Activated CD8-positive, alpha-beta memory T cell treated with anti-CD3 and anti-CD28 coated beads for 4 hours (primary cell): ENCODE data around the gene MRPS24.
"Not testable (repeated sequence)": the region's sequence is repeated elsewhere in the genome, so short reads cannot be mapped to it uniquely, and the experiment has no call there.

Source experiments
- DNase-seq, 2 donors: peaks; one replicate each; pipeline ENCODE4 v3.0.0-alpha.2; 2020; ENCODE audit warnings: low read depth in 2 of 2

MRPS24 gene

DNA sequence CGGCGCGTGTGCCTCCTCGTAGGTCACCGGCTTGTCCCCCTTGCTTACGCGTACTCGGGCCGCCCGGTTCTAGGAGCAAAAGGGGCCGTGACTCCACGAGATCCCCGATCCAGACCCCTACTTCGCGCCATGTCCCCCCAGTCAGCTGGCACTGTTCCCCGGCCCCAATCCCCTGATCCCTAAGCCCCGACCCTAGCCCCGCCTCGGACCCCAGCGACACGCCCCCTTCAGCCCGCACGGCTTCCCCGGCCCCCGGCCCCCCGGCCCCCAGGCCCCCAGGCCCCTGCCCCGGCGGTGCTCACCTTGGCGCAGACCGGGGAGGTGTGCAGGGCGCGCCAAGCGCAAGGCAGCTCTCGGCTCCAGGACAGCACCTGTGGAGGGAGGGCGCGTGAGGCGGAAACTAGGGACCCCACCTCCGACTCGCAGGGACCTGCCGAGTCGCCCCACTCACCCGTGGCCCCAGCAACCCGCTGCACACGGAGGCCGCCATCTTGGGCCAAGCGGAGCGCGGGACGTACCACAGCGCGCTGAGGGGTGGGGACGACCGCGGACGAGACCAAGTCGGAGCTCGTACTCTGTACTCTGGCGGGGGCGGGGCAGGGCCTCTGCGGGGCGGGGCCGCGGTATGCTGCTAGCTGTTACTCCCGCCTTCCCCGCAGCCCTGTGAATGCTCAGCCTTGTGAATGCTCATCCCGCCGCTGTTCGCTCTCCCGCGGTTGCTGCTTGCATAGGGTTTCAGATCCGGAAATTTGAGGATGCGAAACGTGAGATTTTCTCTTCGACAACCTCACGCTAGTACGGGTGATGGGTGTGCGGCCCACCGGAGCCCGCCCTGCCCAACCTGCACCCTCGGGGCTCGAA lies at the start of gene MRPS24:
Gene MRPS24 (minus strand): TSS at position 512 of the 861 bp plus-strand sequence. CDS start 22 bp downstream, at position 490.
- DNase-seq: peak; percentile 89 to 92

DNA sequence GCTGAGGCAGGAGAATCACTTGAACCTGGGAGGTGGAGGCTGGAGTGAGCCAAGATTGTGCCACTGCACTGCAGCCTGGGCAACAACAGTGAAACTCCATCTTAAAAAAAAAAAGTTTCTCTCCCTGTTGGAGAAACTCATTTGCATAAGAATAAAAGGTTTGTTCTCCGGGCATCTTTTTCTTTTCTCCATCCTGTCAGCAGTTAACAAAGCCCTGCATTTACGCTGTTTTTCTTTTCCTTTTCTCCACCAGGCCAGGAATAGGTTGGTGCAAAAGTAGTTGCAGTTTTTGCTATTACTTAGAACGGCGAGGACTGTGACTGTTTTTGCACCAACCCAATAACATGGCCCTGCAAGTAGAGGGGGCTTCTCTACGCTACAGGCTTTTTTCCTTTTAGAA lies 46.6 kb upstream of the MRPS24 start:
- DNase-seq: no peak

DNA sequence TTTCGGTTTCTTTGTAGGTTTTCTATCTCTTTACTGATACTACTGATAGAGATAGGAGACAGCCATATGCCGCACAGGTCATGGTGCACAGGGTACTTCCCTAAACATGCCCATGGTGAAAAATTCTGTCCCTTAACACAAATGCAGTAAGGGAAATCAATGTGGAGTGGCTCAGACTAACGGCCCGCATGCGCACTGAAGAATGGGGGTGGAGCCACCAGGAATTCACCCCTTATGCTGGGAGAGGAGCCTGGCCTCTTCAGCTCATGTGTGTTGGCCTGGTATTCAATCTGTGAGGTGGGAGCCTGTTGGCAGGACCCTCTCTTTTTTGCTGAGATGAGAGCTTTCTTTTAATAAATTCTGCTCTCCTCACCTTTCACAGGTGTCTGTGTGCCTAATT lies 45.5 kb upstream of the MRPS24 start:
- DNase-seq: no peak

DNA sequence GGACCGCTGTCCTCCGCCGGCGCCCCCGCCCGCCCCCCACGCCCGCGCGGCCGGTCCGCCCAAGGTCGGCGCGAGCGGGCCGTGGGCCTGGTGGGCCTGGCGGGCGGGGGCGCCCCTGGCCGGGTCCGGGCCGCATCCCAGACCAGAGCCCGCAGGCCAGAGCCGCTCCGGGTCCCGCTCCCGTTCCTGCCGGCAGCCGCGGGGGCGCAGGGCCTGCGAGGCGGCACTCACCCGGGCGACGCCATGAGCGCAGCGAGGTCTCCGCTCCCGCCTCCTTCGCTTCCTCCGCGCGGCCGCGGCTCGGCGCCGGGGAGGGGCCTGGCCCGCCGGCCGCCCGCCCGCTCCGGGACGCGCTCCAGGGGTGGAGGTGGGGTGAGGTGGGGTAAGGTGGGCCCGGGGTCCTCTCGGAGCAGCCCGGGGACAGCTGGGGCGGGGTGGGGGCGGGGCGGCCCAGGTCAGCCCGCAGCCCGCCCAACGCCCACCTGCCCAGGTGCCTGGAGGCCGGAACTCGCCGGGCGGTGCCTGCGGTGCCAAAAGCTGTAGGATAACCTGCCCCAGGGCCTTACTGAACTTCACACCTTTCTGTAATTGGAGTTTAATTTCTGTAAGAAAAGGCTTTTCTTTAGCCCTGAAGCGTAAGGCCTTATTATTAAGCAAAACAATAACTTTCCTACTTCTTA lies 37.2 kb upstream of the MRPS24 start, which contains the start of gene URGCP:
Gene URGCP (minus strand): TSS at position 266 of the 680 bp plus-strand sequence. CDS start 21 bp downstream, at position 245.
- DNase-seq: peak in 1 of 2 donors; percentile 24

- no peak for DNase-seq
Observed at GRCh38 chr7:43905956-43906330, 36.6 kb upstream of the MRPS24 start.

DNA sequence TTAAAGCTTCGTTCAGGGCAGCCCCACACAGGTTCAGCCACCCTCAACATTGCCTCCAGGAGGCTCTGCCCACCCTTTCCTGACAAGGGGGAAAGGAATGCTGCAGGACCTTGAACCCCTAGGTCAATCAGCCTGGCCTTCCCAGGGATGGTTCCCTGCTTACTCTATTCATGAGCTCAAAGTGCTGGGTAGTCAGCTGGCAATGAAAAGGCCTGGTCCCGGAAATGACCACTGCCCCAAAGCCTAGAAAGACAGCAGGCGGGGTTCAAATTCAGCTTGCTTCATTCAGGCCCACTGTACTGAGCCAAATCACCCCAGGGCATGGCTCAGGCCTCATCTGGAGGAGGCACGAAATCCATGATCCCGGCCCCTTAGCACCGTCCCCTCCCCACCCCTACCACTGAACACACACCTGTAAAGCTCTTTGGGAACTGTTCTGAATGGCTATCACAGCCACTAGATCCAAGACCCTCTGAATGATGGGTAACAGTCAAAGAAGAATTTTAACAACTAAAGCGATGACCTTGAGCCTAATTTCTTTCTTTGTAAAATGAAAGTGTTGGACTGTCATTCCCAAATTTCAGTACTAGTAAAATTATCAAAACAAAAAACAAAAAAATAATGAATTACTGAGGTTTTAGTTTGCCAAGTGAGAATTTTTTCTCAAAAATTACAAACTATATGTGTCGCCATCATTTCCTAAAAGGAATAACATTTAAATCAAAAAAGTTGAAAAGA lies 36.1 kb upstream of the MRPS24 start:
- no peak for DNase-seq

DNA sequence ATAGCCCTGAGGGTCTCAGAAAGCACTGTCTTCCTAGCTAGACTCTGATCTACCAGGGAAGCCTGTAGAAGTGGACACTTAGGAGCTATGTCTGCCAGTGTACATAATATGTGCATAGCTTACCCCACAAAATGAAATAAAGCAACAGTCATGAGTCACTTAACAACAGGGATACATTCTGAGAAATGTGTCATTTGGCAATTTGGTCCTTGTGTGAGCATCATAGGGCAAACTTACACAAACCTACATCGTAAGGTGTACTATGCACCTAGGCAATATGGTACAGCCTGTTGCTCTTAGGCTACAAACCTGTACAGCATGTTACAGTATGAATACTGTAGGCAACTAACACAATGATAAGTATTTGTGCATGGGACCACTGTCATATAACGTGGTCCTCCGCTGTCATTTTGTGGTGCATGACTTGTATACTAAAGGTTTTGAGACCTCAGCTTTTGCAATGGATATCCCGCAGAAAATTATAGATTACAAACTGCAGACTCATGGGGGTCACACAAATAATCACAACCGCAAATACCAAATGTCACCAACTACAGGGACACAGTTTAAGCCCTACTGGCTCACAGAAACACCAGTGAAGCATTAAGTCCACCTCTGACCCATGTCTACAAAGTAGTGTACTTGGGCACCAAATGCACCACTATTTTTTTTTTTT lies 35.4 kb upstream of the MRPS24 start:
- DNase-seq: no peak

- no peak for DNase-seq
Observed at GRCh38 chr7:43902542-43903054, 33.3 kb upstream of the MRPS24 start.

DNA sequence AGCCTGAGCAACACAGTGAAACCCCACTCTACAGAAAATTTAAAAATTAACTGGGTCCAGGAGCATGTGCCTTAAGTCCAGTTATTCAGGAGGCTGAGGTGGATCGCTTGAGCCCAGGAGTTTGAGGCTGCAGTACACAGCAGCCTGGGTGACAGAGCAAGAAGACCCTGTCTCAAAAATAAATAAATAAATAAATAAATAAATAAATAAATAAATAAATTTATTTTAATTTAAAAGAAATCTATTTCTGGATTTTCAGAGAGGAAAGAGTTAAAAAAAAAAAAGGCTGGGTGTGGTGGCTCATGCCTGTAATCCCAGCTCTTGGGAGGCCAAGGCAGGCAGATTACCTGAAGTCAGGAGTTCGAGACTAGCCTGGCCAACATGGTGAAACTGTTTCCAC lies 29.3 kb upstream of the MRPS24 start:
- not testable (repeated sequence) for DNase-seq

- no peak for DNase-seq
Observed at GRCh38 chr7:43895847-43896415, 26.6 kb upstream of the MRPS24 start.

DNA sequence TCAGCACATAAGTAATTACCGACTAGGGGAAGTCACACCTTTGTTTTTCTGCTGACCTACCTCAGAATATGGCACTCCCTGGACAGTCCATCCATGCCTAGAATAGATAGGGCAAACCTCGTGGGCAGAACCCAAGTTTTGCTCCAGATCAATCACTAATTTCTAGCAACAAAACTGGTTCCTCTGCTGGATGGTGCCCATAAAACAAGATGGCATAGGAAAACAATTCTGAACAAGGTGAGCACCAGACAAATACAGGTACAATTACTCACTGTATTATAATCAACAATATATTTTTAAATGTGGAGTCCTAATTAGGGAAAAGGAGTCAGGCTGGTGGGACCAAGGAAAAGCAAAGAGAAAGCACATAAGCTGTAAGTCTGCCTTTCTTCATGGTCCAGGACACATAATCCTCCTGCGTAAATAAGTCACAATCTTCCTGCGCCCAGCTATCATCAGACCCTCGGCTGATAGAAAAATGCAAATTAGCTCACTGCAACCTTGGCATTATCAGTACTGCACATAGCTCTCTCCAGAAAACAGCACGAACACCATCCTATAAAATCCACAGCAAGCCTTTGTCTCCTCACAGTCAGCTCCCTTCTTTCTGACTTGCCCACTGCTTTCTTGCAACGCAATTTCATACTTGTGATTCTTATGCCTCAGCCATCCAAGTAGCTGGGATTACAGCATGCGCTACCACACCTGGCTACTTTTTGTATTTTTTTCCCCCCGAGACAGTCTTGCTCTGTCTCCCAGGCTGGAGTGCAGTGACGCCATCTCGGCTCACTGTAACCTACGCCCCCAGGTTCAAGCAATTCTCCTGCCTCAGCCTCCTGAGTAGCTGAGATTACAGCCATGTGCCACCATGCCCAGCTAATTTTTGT lies 22.0 kb upstream of the MRPS24 start:
- no peak for DNase-seq

DNA sequence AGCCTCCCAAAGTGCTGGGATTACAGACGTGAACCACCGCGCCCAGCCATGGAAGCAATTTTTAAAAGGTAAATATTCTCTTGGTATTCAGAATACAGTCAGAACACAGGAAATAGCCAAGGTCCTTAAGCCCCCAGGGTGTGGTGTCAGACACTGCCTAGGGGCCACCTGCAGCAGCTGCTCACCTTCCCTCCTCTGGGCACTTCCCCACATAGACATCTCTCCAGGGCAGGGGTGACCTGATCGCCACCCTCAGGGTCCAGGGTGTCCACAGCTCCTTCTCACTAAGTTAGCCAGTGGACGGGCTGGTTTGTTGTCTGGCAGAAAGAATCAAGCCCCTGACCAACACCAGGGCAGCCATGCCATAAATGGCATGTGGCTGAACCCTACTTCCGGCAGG lies 21.2 kb upstream of the MRPS24 start:
- no peak for DNase-seq

- DNase-seq: no peak
Observed at GRCh38 chr7:43888993-43889945, 20.0 kb upstream of the MRPS24 start.

DNA sequence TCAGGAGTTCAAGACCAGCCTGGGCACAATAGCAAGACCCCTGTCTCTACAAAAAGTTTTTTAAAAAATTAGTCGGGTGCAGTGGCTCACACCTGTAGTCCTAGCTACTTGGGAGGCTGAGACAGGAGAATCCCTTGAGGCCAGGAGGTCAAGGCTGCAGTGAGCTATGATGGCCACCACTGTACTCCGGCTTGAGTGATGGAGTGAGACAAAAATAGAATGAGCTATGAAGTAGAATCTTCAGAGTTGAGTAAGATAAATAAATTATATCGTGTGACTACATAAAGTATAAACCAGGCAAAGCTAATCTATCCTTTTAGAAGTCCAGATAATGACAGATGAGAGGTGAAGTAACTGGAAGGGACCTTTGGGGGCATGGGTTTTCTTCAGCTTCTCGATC lies 15.3 kb upstream of the MRPS24 start:
- no peak for DNase-seq

- no peak for DNase-seq
Observed at GRCh38 chr7:43884209-43884608, 14.9 kb upstream of the MRPS24 start.

GRCh38 chr7:43880596-43880995 lies 11.3 kb upstream of the MRPS24 start:
- DNase-seq: no peak

DNA sequence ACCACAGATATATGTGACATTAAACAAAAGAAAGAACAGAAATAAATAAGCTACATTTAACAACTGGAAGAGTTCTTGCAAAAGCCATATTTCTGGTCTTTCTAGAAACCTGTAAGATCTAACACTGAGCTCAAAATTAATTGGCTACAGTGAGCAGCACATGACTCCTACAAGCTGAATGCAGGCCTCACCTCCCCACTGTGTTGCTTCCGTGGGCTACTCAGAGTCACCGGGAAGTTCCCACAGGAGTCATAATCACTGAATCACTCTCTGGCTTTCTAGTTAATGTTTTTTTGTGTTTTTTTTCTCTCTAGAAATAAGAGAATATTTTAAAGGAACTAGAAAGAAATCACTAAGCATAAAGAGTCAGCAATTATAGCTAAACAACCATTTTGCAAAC lies 10.2 kb upstream of the MRPS24 start:
- DNase-seq: no peak

GRCh38 chr7:43878867-43879266 lies 9.6 kb upstream of the MRPS24 start:
- DNase-seq: no peak
